H9 (cell line): Measurements from ENCODE around the gene TNFSF4. TPM values are rescaled to one million over a fixed set of nuclear protein-coding genes. Genes with fewer than 3 reads are reported as not detected.

Experiments
- DNase-seq: peaks from one replicate; pipeline ENCODE4 v3.0.0-alpha.2; 2017
- H2AFZ ChIP-seq: one replicate; pipeline ENCODE4 v1.6.1; 2013; ENCODE audit warnings: mild to moderate bottlenecking, low read length, control low read depth, moderate library complexity
- H2AK5ac ChIP-seq: 2 replicates; pipeline ENCODE4 v1.6.1; 2013; ENCODE audit warnings: low read length, control low read depth, mixed read lengths; ENCODE audit not compliant: insufficient read length
- H2BK120ac ChIP-seq: one replicate; pipeline ENCODE4 v1.6.1; 2013; ENCODE audit warnings: low read depth, mild to moderate bottlenecking, low read length, control low read depth, inconsistent platforms; ENCODE audit not compliant: poor library complexity, severe bottlenecking
- H2BK12ac ChIP-seq: 2 replicates; pipeline ENCODE4 v1.6.1; 2013; ENCODE audit warnings: low read length, control low read depth, mixed read lengths, low read depth; ENCODE audit not compliant: insufficient read length
- H2BK15ac ChIP-seq: 2 replicates; pipeline ENCODE4 v1.6.1; 2013; ENCODE audit warnings: low read depth, low read length, control low read depth
- H2BK20ac ChIP-seq: one replicate; pipeline ENCODE4 v1.6.1; 2013; ENCODE audit warnings: low read depth, mild to moderate bottlenecking, low read length, control low read depth, inconsistent platforms; ENCODE audit not compliant: poor library complexity, severe bottlenecking
- H2BK5ac ChIP-seq: 2 replicates; pipeline ENCODE4 v1.6.1; 2013; ENCODE audit warnings: low read length, control low read depth, mixed read lengths; ENCODE audit not compliant: insufficient read length
- H3K14ac ChIP-seq: 2 replicates; pipeline ENCODE4 v1.6.1; 2013; ENCODE audit warnings: low read length, control low read depth; ENCODE audit not compliant: insufficient read depth
- H3K18ac ChIP-seq: 2 replicates; pipeline ENCODE4 v1.6.1; 2013; ENCODE audit warnings: low read depth, mild to moderate bottlenecking, mixed read lengths, low read length, control low read depth; ENCODE audit not compliant: insufficient read length
- H3K23ac ChIP-seq: 2 replicates; pipeline ENCODE4 v1.6.1; 2013; ENCODE audit warnings: low read length, control low read depth, mixed read lengths, low read depth; ENCODE audit not compliant: insufficient read length
- H3K23me2 ChIP-seq: 2 replicates; pipeline ENCODE4 v1.6.1; 2013; ENCODE audit warnings: low read depth, mild to moderate bottlenecking, mixed read lengths, low read length, control low read depth; ENCODE audit not compliant: insufficient read length, poor library complexity, severe bottlenecking
- H3K27ac ChIP-seq: 2 replicates; pipeline ENCODE4 v1.5.1; 2013; ENCODE audit warnings: low read length, control low read depth, mixed read lengths, low read depth; ENCODE audit not compliant: insufficient read length
- H3K27me3 ChIP-seq: 2 replicates; pipeline ENCODE4 v1.6.1; 2013; ENCODE audit warnings: low read length, control low read depth, inconsistent platforms; ENCODE audit not compliant: insufficient read depth
- H3K4ac ChIP-seq: 2 replicates; pipeline ENCODE4 v1.6.1; 2013; ENCODE audit warnings: low read depth, mild to moderate bottlenecking, control low read depth, inconsistent platforms, low read length, moderate library complexity
- H3K4me1 ChIP-seq: 2 replicates; pipeline ENCODE4 v1.6.1; 2013; ENCODE audit warnings: low read length, control low read depth, inconsistent platforms; ENCODE audit not compliant: insufficient read depth
- H3K4me2 ChIP-seq: 2 replicates; pipeline ENCODE4 v1.6.1; 2013; ENCODE audit warnings: low read length, control low read depth, mixed read lengths; ENCODE audit not compliant: insufficient read length, insufficient read depth
- H3K56ac ChIP-seq: 2 replicates; pipeline ENCODE4 v1.6.1; 2013; ENCODE audit warnings: low read depth, mild to moderate bottlenecking, mixed read lengths, low read length, control low read depth; ENCODE audit not compliant: insufficient read length
- H3K79me1 ChIP-seq: 2 replicates; pipeline ENCODE4 v1.6.1; 2013; ENCODE audit warnings: low read depth, mild to moderate bottlenecking, moderate library complexity, low read length, control low read depth, inconsistent platforms; ENCODE audit not compliant: insufficient read depth, poor library complexity, severe bottlenecking
- H3K79me2 ChIP-seq: 2 replicates; pipeline ENCODE4 v1.6.1; 2013; ENCODE audit warnings: low read length, control low read depth, inconsistent platforms; ENCODE audit not compliant: insufficient read depth
- H3K9ac ChIP-seq: 2 replicates; pipeline ENCODE4 v1.6.1; 2013; ENCODE audit warnings: low read length, control low read depth, mixed read lengths; ENCODE audit not compliant: insufficient read length; ENCODE audit errors: extremely low read depth
- H3K9me3 ChIP-seq: one replicate; pipeline ENCODE4 v1.6.1; 2013; ENCODE audit warnings: low read depth, low read length, inconsistent platforms; ENCODE audit not compliant: control insufficient read depth
- H3T11ph ChIP-seq: one replicate; pipeline ENCODE4 v1.6.1; 2013; ENCODE audit warnings: mild to moderate bottlenecking, low read length, control low read depth, inconsistent platforms
- H4K20me1 ChIP-seq: one replicate; pipeline ENCODE4 v1.6.1; 2013; ENCODE audit not compliant: control insufficient read depth, insufficient read length, insufficient read depth
- H4K5ac ChIP-seq: 2 replicates; pipeline ENCODE4 v1.6.1; 2013; ENCODE audit warnings: low read depth, mild to moderate bottlenecking, mixed read lengths, low read length, control low read depth; ENCODE audit not compliant: insufficient read length
- H4K8ac ChIP-seq: replicated peaks from 2 replicates; pipeline ENCODE4 v1.6.1; 2013; ENCODE audit warnings: low read length, control low read depth, mixed read lengths, low read depth; ENCODE audit not compliant: insufficient read length
- H4K91ac ChIP-seq: 2 replicates; pipeline ENCODE4 v1.6.1; 2013; ENCODE audit warnings: low read depth, mild to moderate bottlenecking, moderate library complexity, mixed read lengths, low read length, control low read depth; ENCODE audit not compliant: insufficient read length
- H3K27ac Mint-ChIP-seq, 3 experiments: 2 replicates in 2 of 3; 3 replicates in 1 of 3; pipeline ENCODE4 v1.8.0; 2020 to 2021; ENCODE audit warnings: mixed read lengths in 3 of 3, mild to moderate bottlenecking in 1 of 3, moderate library complexity in 1 of 3
- H3K27me3 Mint-ChIP-seq: 2 replicates; pipeline ENCODE4 v1.8.0; 2021; ENCODE audit warnings: low read depth, mild to moderate bottlenecking, moderate library complexity, mixed read lengths
- H3K36me3 Mint-ChIP-seq, 3 experiments: 2 replicates in 2 of 3; 3 replicates in 1 of 3; pipeline ENCODE4 v1.8.0; 2020 to 2021; ENCODE audit warnings: low read depth in 3 of 3, mixed read lengths in 3 of 3; ENCODE audit not compliant: insufficient read depth in 1 of 3
- H3K4me1 Mint-ChIP-seq, 2 experiments: 2 replicates each; pipeline ENCODE4 v1.8.0; 2020; ENCODE audit warnings: mixed read lengths in 2 of 2
- H3K4me3 Mint-ChIP-seq, 2 experiments: 2 replicates in 1 of 2; 3 replicates in 1 of 2; pipeline ENCODE4 v1.8.0; 2020 to 2021; ENCODE audit warnings: mild to moderate bottlenecking in 2 of 2, mixed read lengths in 2 of 2, moderate library complexity in 1 of 2
- H3K9me3 Mint-ChIP-seq, 2 experiments: 2 replicates in 1 of 2; 3 replicates in 1 of 2; pipeline ENCODE4 v1.8.0; 2020; ENCODE audit warnings: mild to moderate bottlenecking in 2 of 2, mixed read lengths in 2 of 2, moderate library complexity in 1 of 2
- CTCF ChIP-seq: fragments of 200-600 bp; sonication (generic); conservative IDR thresholded peaks from 3 replicates; pipeline ENCODE4 v1.8.0; 2021; ENCODE audit warnings: antibody characterized with exemption, mild to moderate bottlenecking
- WGBS: extraction: QIAGEN DNeasy Blood & Tissue Kit; methylation state at CpG from one replicate; pipeline ENCODE4 v1.1.7; 2013; ENCODE audit warnings: missing lambda C conversion rate, low lambda C conversion rate, mixed read lengths; ENCODE audit not compliant: insufficient read length; ENCODE audit errors: extremely low coverage; 5-methylcytosine and 5-hydroxymethylcytosine counted together
- total RNA-seq: library from RNA; stranded (reverse); gene quantifications from 2 replicates; pipeline ENCODE4 v1.2.1, GENCODE V29; 2021

TNFSF4 gene
- total RNA-seq, 1 experiment from 2014 or later = 0.28 TPM

GRCh38 chr1:173195596-173196088 is 11.5 kb downstream of the TNFSF4 start:
- Histone ChIP-seq H3K4me2 (no peak overlapping the region), H3K27me3 (no peaks in the 10 kb centered on the region), H4K5ac (no peak overlapping the region), H3K18ac (no peak overlapping the region), H3K56ac (no peak overlapping the region), H3T11ph (no peak overlapping the region), H4K8ac (no peak overlapping the region), H2BK20ac (no peak overlapping the region), H2AK5ac (no peak overlapping the region), H3K23me2 (no peaks in the 10 kb centered on the region), H2AFZ (no peak overlapping the region), H3K79me1 (no peaks in the 10 kb centered on the region), H3K23ac (no peak overlapping the region), H4K91ac (no peak overlapping the region), H2BK5ac (no peak overlapping the region), H3K4me1 (no peaks in the 10 kb centered on the region), H3K4ac (no peak overlapping the region), H3K9me3 (no peaks in the 10 kb centered on the region), H2BK12ac (no peak overlapping the region), H2BK120ac (no peak overlapping the region), H3K14ac (no peak overlapping the region), H2BK15ac (no peak overlapping the region), H3K27ac (no peak overlapping the region), H3K9ac (no peak overlapping the region), H4K20me1 (no peaks in the 10 kb centered on the region), H3K79me2 (0 out of 2 replicates have a peak, but pooled peaks cover 2% of the 10 kb centered on the region)
- no peak for DNase-seq
- no CpG with 5 or more reads among the region's 5 CpGs for WGBS
- no peaks in the 10 kb centered on the region for H3K36me3 Mint-ChIP-seq
- H3K4me3 Mint-ChIP-seq = no peak overlapping the region
- H3K27ac Mint-ChIP-seq = no peak overlapping the region
- no peaks in the 10 kb centered on the region; the same call in 1 of the 2 replicates for H3K27me3 Mint-ChIP-seq
- H3K4me1 Mint-ChIP-seq = no peaks in the 10 kb centered on the region
- TF ChIP-seq CTCF = no peak
- H3K9me3 Mint-ChIP-seq = no peaks in the 10 kb centered on the region
